ENCODE measurements around the gene TASOR2. TPM values are rescaled to one million over a fixed set of nuclear protein-coding genes. Genes with fewer than 3 reads are reported as not detected.

Gene TASOR2
- polyA plus RNA-seq, 1 donor (not counting 4 experiments of a cell fraction or from before 2014, with no cell fraction given): 40.4 TPM

DNA sequence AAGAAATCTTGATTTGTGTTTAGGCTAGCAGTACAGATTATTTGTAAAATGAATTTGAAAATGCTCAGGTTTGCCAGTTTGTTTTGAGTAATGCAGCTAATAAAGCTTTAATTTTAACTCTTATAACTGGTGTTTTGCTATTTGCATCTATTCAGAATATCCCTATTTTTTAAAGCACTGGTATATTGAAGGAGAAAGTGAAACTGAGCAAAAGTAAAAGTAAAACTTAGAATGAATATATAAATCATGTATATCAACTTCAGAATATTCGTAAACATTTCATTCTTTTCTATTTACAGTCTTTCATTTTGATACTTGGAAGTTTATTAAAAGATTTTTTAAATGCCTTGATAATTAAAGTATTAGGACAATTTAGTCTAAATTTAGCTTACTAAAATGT, 26.2 kb downstream of the TASOR2 start:
- H2AFZ ChIP-seq (ENCODE audit: control insufficient read depth, low read length): no peak overlapping the region
- peaks cover 66% of the 10 kb centered on the region for H3K79me2 ChIP-seq (ENCODE audit: control insufficient read depth, insufficient read depth, low read length)
- no peaks in the 10 kb centered on the region for H3K9me3 ChIP-seq (ENCODE audit: control insufficient read depth, low read depth, low read length)
- no peak overlapping the region for H3K4me2 ChIP-seq (ENCODE audit: control insufficient read depth, extremely low read depth, insufficient read depth, low read depth, low read length)
- H3K9ac ChIP-seq (ENCODE audit: control insufficient read depth, extremely low read depth, insufficient read depth, low read length): no peak overlapping the region
- H4K20me1 ChIP-seq (ENCODE audit: control insufficient read depth, extremely low read depth, insufficient read depth, low read length): no peaks in the 10 kb centered on the region
- dilution Hi-C loops (cut with MboI; ENCODE audit: extremely low pct_ligation_motif_present, low sequenced_read_pairs): no loop called here
- H3K4me1 ChIP-seq (ENCODE audit: control insufficient read depth, extremely low read depth, insufficient read depth, low read length): no peaks in the 10 kb centered on the region
- DNase-seq (ENCODE audit: low read depth, low spot score) (no peak), FAIRE-seq (no peak)
- TF ChIP-seq EZH2 (IDR thresholded peaks at IDR 0.05; ENCODE audit: low read length): no peak
- TF ChIP-seq, protein P1, sequence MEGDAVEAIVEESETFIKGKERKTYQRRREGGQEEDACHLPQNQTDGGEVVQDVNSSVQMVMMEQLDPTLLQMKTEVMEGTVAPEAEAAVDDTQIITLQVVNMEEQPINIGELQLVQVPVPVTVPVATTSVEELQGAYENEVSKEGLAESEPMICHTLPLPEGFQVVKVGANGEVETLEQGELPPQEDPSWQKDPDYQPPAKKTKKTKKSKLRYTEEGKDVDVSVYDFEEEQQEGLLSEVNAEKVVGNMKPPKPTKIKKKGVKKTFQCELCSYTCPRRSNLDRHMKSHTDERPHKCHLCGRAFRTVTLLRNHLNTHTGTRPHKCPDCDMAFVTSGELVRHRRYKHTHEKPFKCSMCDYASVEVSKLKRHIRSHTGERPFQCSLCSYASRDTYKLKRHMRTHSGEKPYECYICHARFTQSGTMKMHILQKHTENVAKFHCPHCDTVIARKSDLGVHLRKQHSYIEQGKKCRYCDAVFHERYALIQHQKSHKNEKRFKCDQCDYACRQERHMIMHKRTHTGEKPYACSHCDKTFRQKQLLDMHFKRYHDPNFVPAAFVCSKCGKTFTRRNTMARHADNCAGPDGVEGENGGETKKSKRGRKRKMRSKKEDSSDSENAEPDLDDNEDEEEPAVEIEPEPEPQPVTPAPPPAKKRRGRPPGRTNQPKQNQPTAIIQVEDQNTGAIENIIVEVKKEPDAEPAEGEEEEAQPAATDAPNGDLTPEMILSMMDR (optimal IDR thresholded peaks at IDR 0.05 in 1 of 3, IDR thresholded peaks at IDR 0.05 in 1 of 3, conservative IDR thresholded peaks at IDR 0.05 in 1 of 3; ENCODE audit: extremely low read depth in 1 of 3, insufficient read depth in 2 of 3, low read length in 3 of 3): no peak
- H3K27me3 ChIP-seq (ENCODE audit: control insufficient read depth, extremely low read depth, insufficient read depth, low read length): no peaks in the 10 kb centered on the region
- no peaks in the 10 kb centered on the region for H3K36me3 ChIP-seq (ENCODE audit: control insufficient read depth in 2 of 2, extremely low read depth in 1 of 2, insufficient read depth in 2 of 2, low read length in 2 of 2)
- no peak overlapping the region for H3K27ac ChIP-seq (ENCODE audit: control insufficient read depth, insufficient read depth, low read length)
- no peak overlapping the region for H3K4me3 ChIP-seq (ENCODE audit: control insufficient read depth in 2 of 3, extremely low read depth in 1 of 3, insufficient read depth in 2 of 3, low read depth in 1 of 3, low read length in 3 of 3)
- H3K9me1 ChIP-seq (ENCODE audit: control insufficient read depth, extremely low read depth, insufficient read depth, low read length): no peaks in the 10 kb centered on the region

DNA sequence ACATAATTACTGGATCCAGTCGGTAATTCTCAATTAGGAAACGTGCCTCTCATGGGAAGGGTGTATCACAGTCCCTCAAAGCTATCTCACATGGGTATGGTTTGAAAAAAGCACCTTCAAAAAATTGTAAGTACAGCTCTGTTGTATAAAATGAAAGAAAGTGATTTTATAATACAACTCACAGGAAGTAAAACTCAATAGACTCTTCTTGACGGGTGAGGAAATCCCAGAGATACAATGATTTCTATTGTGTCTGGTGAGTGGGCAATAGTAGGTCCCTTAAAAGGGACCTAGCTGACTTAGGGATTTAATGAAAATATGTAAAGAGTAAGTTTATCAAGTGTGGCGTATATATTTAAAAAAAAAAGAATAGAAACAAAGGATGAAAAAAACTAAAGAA, 27.0 kb downstream of the TASOR2 start:
- Histone ChIP-seq H3K9me3 (ENCODE audit: control insufficient read depth, low read depth, low read length) (no peaks in the 10 kb centered on the region), H3K9me1 (ENCODE audit: control insufficient read depth, extremely low read depth, insufficient read depth, low read length) (no peaks in the 10 kb centered on the region), H3K27ac (ENCODE audit: control insufficient read depth, insufficient read depth, low read length) (no peak overlapping the region), H3K4me2 (ENCODE audit: control insufficient read depth, extremely low read depth, insufficient read depth, low read depth, low read length) (no peak overlapping the region), H2AFZ (ENCODE audit: control insufficient read depth, low read length) (no peak overlapping the region), H3K36me3 (ENCODE audit: control insufficient read depth in 2 of 2, extremely low read depth in 1 of 2, insufficient read depth in 2 of 2, low read length in 2 of 2) (no peaks in the 10 kb centered on the region), H3K4me3 (ENCODE audit: control insufficient read depth in 2 of 3, extremely low read depth in 1 of 3, insufficient read depth in 2 of 3, low read depth in 1 of 3, low read length in 3 of 3) (no peak overlapping the region), H3K79me2 (ENCODE audit: control insufficient read depth, insufficient read depth, low read length) (peaks cover 63% of the 10 kb centered on the region), H3K27me3 (ENCODE audit: control insufficient read depth, extremely low read depth, insufficient read depth, low read length) (no peaks in the 10 kb centered on the region), H3K4me1 (ENCODE audit: control insufficient read depth, extremely low read depth, insufficient read depth, low read length) (no peaks in the 10 kb centered on the region), H4K20me1 (ENCODE audit: control insufficient read depth, extremely low read depth, insufficient read depth, low read length) (no peaks in the 10 kb centered on the region), H3K9ac (ENCODE audit: control insufficient read depth, extremely low read depth, insufficient read depth, low read length) (no peak overlapping the region)
- dilution Hi-C loops (cut with MboI; ENCODE audit: extremely low pct_ligation_motif_present, low sequenced_read_pairs): no loop called here
- TF ChIP-seq, protein P1 (optimal IDR thresholded peaks at IDR 0.05 in 1 of 3, IDR thresholded peaks at IDR 0.05 in 1 of 3, conservative IDR thresholded peaks at IDR 0.05 in 1 of 3; ENCODE audit: extremely low read depth in 1 of 3, insufficient read depth in 2 of 3, low read length in 3 of 3): no peak
- TF ChIP-seq EZH2 (IDR thresholded peaks at IDR 0.05; ENCODE audit: low read length): no peak
- FAIRE-seq: no peak
- no peak for DNase-seq (ENCODE audit: low read depth, low spot score)

Measured in keratinocyte (primary cell).